HFF-Myc (cell line): ENCODE results near the gene TPSB2.
"Not testable (repeated sequence)": the region's sequence is repeated elsewhere in the genome, so short reads cannot be mapped to it uniquely, and the experiment has no call there.

ENCODE experiments used
- DNase-seq: peaks from one replicate; pipeline ENCODE4 v3.0.0-alpha.2; 2011; ENCODE audit warnings: low read depth; ENCODE audit errors: extremely low read depth
- H3K4me3 ChIP-seq: replicated peaks from 2 replicates; pipeline ENCODE4 v1.5.1; 2011; ENCODE audit warnings: low read depth, mild to moderate bottlenecking, control low read depth, low read length
- TF ChIP-seq, protein P1 (sequence below): IDR thresholded peaks from 2 replicates; pipeline ENCODE4 v1.5.1; 2012; ENCODE audit warnings: mild to moderate bottlenecking, low read depth, low read length, control low read depth; ENCODE audit errors: missing control alignments

Gene TPSB2

DNA sequence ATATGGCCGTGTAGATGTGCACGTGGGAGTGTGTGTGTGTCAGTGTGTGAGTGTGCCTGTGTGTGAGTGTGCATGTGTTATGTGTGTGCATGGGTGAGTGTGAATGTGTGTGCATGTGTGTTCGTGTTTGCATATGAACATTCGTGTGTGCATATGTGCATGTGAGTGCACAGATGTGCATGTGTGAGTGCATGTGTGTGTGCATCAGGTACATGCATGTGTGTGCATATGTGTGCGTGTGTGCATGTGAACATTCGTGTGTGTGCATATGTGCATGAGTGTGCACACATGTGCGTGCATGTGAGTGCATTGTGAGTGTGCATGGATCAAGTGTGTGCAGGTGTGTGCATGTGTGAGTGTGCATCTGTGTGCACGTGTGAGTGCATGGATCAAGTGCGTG, 8.0 kb upstream of the TPSB2 start:
- TF ChIP-seq, protein P1, sequence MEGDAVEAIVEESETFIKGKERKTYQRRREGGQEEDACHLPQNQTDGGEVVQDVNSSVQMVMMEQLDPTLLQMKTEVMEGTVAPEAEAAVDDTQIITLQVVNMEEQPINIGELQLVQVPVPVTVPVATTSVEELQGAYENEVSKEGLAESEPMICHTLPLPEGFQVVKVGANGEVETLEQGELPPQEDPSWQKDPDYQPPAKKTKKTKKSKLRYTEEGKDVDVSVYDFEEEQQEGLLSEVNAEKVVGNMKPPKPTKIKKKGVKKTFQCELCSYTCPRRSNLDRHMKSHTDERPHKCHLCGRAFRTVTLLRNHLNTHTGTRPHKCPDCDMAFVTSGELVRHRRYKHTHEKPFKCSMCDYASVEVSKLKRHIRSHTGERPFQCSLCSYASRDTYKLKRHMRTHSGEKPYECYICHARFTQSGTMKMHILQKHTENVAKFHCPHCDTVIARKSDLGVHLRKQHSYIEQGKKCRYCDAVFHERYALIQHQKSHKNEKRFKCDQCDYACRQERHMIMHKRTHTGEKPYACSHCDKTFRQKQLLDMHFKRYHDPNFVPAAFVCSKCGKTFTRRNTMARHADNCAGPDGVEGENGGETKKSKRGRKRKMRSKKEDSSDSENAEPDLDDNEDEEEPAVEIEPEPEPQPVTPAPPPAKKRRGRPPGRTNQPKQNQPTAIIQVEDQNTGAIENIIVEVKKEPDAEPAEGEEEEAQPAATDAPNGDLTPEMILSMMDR, result no peak
- no peak overlapping the region for H3K4me3 ChIP-seq
- DNase-seq, result no peak

DNA sequence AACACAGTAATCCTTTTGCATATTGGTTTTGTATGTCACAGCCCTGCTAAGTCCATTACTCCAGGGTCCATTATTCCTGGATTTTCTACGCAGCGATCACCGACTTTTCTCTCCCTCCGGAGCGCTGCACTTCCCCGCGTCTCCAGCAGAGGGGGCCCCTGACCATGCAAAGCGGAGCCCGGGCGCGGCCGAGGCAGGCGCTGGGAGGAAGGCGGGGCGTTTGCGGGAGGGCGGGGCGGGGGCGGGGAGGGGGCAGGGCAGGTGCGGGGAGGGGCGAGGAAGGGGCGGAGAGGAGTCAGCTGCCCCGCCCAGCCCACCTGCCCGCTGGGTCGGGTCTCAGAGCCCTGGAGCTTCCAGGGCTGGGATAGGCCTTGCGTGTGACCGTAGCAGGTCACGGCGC, 6.7 kb upstream of the TPSB2 start:
- H3K4me3 ChIP-seq, DNase-seq: not testable (repeated sequence)

DNA sequence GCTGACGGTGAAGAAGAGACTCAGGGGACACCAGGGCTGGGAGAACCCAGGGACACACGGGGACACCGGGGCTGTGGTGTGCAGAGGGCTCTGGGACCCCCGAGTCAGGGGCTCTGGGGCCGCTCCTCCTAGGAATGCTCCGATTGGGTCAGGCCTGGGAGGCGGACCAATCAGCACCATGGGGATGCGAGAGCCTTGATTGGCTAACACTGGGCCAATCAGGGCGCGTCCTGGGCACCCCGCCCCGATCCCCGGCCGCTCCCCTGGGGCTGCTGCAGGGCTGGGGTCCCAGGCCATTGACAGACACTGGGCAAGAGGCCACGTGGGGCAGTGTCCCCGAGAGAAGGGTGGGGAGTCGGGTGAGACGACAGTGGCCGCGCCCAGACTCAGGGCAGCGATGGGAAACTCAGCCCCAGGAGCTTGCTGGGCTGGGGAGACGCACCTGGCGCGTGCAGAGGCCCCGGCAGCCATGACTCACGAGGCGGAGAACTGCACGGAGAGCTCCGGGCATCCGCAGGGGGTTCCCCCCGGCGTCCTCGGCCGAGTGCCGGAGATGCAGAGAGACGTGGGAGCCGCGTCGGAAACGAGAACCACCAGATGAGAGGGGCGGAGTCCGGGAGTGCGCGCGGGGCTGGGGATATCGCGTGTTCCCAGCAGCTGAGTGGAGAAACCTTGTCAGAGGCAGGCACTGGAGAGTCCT, 2.2 kb upstream of the TPSB2 start:
- not testable (repeated sequence) for H3K4me3 ChIP-seq, DNase-seq

DNA sequence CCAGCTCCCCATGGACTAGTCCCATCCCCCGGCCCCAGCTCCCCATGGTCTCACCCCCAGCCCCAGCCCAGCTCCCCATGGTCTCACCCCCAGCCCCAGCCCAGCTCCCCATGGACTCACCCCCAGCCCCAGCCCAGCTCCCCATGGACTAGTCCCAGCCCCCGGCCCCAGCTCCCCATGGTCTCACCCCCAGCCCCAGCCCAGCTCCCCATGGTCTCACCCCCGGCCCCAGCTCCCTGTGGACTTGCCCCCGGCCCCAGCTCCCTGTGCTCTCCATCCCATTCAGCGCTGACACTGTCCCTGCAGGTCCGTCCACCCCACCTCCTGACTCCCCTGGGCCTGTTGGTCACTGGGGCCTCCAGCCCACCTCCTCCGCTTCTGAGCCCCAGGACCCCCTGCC, 1.3 kb upstream of the TPSB2 start:
- not testable (repeated sequence) for DNase-seq, H3K4me3 ChIP-seq

DNA sequence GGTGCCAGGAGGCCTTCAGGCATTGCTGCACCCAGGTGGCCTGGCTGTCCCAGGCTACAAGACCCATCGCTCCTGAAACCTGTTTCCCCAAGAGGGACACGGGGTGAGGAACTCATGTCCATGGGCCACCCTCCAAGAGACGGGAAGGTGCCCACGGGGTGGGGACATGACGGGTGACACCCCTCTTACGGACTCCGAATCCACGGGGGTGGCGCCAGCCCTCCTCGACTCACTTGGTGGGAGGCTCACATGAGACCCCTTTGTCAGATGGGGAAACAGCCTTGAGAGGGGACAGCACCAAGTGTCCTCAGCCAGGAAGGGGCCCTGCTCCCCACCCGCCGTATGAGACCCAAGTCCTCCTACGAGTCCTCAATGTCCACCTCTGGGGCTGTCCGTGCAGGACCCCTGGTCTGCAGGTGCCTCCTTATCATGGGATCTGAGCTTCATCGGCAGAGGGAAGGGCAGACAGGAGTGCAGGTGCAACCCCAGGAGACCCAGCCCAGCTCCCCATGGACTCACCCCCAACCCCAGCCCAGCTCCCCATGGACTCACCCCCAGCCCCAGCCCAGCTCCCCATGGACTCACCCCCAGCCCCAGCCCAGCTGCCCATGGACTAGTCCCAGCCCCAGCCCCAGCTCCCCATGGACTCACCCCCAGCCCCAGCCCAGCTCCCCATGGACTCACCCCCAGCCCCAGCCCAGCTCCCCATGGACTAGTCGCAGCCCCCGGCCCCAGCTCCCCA, 658 bp upstream of the TPSB2 start:
- not testable (repeated sequence) for DNase-seq, H3K4me3 ChIP-seq

DNA sequence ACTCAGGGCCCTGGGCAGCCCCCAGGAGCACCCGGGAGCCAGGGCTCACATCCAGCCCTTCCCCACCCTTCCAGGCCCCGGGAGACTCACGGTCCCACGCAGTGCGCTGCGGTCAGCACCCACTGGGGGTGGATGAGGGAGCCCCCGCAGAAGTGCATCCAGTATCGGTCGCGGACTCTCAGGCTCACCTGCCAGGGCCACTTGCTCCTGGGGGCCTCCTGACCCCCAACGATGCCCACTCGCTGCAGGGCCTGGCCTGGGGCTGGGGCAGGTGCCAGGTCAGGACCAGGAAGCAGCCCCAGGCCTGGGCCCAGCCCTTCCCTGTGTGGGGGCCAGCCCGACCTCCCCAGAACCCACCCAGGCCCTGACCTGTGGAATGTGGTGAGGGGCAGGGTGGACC, 508 bp downstream of the TPSB2 start:
- H3K4me3 ChIP-seq, result not testable (repeated sequence)

DNA sequence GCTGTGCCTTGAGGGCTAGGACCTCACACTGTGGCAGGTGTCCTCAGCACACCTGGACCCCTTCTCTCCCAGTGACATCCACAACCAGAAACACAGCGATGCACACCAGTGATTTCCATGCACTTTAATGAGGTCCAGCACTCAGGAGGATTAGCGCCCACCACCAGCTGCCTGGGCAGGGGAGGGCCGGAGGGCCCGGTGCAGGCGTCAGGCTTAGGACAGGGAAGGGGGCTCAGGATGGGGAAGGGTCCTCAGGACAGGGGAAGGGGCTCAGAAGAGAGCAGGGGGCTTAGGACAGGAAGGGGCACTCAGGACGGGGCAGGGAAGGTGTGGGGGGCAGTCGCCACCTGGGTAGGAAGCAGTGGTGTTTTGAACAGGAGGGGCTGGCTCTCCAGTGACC, 1.8 kb downstream of the TPSB2 start:
- not testable (repeated sequence) for H3K4me3 ChIP-seq, DNase-seq

More for the DNA sequence above, 508 bp downstream of the TPSB2 start:
- DNase-seq, result not testable (repeated sequence)

DNA sequence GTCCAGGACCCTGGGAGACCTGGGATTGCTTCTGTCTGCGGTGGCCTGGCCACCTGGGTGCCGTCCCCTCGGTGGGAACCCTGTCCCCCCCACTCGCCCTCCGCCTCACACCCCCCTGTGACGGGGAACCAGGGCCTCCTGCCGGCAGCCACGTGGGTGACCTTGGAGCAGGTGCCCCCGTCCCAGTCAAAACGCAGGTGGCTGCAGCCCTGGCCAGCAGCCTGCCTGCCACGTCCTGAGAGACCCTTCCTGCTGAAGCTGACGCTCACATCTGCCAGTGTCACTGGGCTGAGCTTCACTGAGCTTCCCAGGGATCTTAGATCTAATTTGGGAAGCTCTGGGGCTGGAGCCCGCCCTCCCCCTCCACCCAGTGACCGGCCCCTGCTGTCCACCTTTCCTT, 3.3 kb downstream of the TPSB2 start:
- not testable (repeated sequence) for DNase-seq, H3K4me3 ChIP-seq

DNA sequence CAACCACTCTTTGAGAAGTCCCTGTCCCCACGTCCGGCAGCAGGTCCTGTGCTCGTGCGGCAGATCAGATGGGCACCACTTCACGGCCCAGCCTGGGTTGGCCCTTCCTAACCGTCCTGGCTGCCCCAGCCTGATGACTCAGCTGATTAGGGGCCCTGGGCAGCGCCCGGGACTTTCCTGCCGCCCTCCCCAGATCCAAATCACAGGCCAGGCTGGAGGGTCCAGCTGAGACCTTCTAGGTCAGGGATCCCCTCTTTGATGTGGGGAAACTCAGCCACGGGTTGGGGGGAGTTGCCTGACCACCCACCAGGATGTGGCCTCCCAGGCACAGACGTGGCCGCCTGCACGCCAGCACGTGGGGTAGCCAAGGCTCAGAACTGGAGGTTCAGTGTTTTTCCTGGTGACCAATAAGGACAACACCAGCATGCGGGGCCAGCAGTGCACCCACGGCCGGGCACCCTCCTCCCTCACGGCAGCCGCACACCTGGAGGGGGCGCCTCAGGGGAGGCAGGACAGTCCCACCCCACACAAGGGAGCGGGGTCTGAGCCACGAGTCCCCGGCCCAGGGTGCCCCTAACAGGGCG, 4.2 kb downstream of the TPSB2 start:
- not testable (repeated sequence) for DNase-seq

DNA sequence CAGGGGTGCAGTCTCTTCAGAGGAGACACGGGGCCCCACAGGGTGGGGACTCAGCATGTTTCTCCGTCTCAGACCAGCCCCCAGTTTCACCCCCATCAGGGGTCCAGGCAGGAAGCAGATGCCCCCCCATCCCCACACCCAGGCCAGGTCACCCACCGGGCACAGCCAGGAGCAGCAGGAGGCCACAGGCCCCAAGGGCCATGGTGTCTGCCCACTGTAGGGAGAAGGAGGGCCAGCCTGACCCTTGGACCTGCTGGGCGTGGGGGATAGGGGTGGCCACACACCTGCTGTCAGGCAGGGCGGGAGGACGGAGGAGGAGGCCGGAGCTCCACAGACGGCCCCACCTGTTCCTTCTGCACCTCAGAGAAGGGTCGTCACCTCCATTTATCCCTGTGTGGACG, 4.9 kb downstream of the TPSB2 start, which contains the start of gene TPSG1:
Gene TPSG1, minus strand, starts transcription at position 218 of the 401 bp plus-strand sequence. Its CDS starts 16 bp downstream, at position 202.
- TF ChIP-seq, protein P1, result no peak
- no peak for DNase-seq
- no peak within 1 kb of the TSS for H3K4me3 ChIP-seq

More for the DNA sequence above, 4.2 kb downstream of the TPSB2 start:
- H3K4me3 ChIP-seq, result not testable (repeated sequence)

DNA sequence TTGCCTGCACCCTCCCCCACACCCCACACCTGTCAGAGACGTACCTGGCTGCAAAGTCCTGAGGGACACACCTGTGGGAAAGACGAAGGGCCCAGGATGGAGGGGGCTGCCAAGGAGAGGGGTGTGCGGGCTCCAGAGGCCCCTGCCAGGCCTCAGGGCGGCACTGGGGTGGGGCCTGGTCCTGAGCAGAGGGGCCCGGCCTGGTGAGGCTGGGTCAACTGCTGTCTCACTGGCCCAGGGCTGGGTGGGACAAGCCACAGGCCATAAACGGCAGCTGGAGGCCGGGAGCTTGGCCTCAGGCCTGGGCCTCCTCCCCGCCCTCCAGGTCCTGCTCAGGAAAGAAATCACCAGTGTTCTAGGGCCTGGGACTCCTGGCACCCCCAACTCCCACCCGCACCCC, 5.4 kb downstream of the TPSB2 start:
- TF ChIP-seq, protein P1, result no peak
- no peak overlapping the region for H3K4me3 ChIP-seq
- DNase-seq, result no peak
